ENCODE data around the gene TLE2.

GRCh38 chr19:3073159-3073563 is 44.1 kb upstream of the TLE2 start:
- TF ChIP-seq, protein P1, sequence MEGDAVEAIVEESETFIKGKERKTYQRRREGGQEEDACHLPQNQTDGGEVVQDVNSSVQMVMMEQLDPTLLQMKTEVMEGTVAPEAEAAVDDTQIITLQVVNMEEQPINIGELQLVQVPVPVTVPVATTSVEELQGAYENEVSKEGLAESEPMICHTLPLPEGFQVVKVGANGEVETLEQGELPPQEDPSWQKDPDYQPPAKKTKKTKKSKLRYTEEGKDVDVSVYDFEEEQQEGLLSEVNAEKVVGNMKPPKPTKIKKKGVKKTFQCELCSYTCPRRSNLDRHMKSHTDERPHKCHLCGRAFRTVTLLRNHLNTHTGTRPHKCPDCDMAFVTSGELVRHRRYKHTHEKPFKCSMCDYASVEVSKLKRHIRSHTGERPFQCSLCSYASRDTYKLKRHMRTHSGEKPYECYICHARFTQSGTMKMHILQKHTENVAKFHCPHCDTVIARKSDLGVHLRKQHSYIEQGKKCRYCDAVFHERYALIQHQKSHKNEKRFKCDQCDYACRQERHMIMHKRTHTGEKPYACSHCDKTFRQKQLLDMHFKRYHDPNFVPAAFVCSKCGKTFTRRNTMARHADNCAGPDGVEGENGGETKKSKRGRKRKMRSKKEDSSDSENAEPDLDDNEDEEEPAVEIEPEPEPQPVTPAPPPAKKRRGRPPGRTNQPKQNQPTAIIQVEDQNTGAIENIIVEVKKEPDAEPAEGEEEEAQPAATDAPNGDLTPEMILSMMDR (IDR thresholded peaks at IDR 0.05; ENCODE audit: poor library complexity), result no peak
- no peak for TF ChIP-seq EZH2phosphoT487 (IDR thresholded peaks at IDR 0.05; ENCODE audit: low read depth, severe bottlenecking, unreplicated experiment)
- TF ChIP-seq EZH2 (IDR thresholded peaks at IDR 0.05; ENCODE audit: borderline replicate concordance), result no peak
